K562 (cell line): ENCODE results near the gene ZNF816. TPM values are rescaled to one million over a fixed set of nuclear protein-coding genes. Genes with fewer than 3 reads are reported as not detected.
"Not testable (repeated sequence)": the region's sequence is repeated elsewhere in the genome, so short reads cannot be mapped to it uniquely, and the experiment has no call there.

ENCODE experiments used
- ATAC-seq: fragments of 200-7000 bp; cut with Tn5 transposase; 3 replicates; pipeline ENCODE4 v1.9.1; 2020; ENCODE audit warnings: moderate library complexity
- BruUV-seq: library from RNA; stranded (reverse); fragments of 400-500 nt; replicated peaks from 2 replicates; lab custom pipeline; 2021; lab: Mats Ljungman, UMichigan
- CTCF ChIA-PET: fragments of 300-600 bp; formaldehyde crosslinking; extraction: SDS; loops from one replicate; lab custom pipeline; 2021; ENCODE audit warnings: low intra/inter-chr PET ratio; lab: Yijun Ruan, JAX
- POLR2A ChIA-PET: fragments of 300-600, 350-650 bp; sonication (Branson Sonifier 250); formaldehyde crosslinking; extraction: SDS; loops from one replicate; lab custom pipeline; 2021; ENCODE audit warnings: antibody characterized with exemption, inconsistent platforms; lab: Yijun Ruan, JAX
- DNase-seq, 4 experiments: peaks; one replicate each; pipeline versions ENCODE4 v3.0.0 to v3.0.0-alpha.2; 2011 to 2018; ENCODE audit warnings: low spot score in 3 of 4, mixed read lengths in 3 of 4; ENCODE audit errors: extremely low read depth in 1 of 4
- FAIRE-seq: peaks from 2 replicates; lab custom pipeline; 2011; peaks lifted over from hg19 to GRCh38; lab: Jason Lieb, UNC
- H2AFZ ChIP-seq: 2 replicates; pipeline ENCODE4 v1.6.0; 2011; ENCODE audit warnings: low read depth, low read length, control low read depth, inconsistent platforms
- H3K27ac ChIP-seq: fragments of 200-600 bp; 3 replicates; pipeline ENCODE4 v1.8.0; 2011; ENCODE audit warnings: low read depth, mild to moderate bottlenecking, control low read depth, inconsistent platforms, low read length, moderate library complexity, mixed read lengths; ENCODE audit errors: extremely low read depth
- H3K27me3 ChIP-seq, 2 experiments: fragments of 300-600 bp in 1 of 2; 2 replicates in 1 of 2; 3 replicates in 1 of 2; pipeline versions ENCODE4 v1.6.0 to v1.8.0; 2011; ENCODE audit warnings: inconsistent platforms in 2 of 2, low read length in 2 of 2, mild to moderate bottlenecking in 1 of 2, mixed read lengths in 1 of 2, moderate library complexity in 1 of 2; ENCODE audit not compliant: control insufficient read depth in 2 of 2, insufficient read depth in 2 of 2
- H3K36me3 ChIP-seq: fragments of 300-600 bp; 3 replicates; pipeline ENCODE4 v1.8.0; 2011; ENCODE audit warnings: mild to moderate bottlenecking, low read length, inconsistent platforms; ENCODE audit not compliant: control insufficient read depth, insufficient read depth
- H3K4me1 ChIP-seq, 2 experiments: fragments of 200-600 bp in 1 of 2; replicated peaks in 1 of 2; 2 replicates in 1 of 2; 3 replicates in 1 of 2; pipeline versions ENCODE4 v1.5.1 to v1.8.0; 2011; ENCODE audit warnings: inconsistent platforms in 2 of 2, low read length in 2 of 2, mild to moderate bottlenecking in 1 of 2, mixed read lengths in 1 of 2, moderate library complexity in 1 of 2; ENCODE audit not compliant: control insufficient read depth in 2 of 2, insufficient read depth in 2 of 2
- H3K4me2 ChIP-seq: 2 replicates; pipeline ENCODE4 v1.6.1; 2011; ENCODE audit warnings: low read length, control low read depth, inconsistent platforms, mixed read lengths; ENCODE audit not compliant: insufficient read depth
- H3K4me3 ChIP-seq: fragments of 200-600 bp; sonication (generic), shearing (Covaris generic); 2 replicates; pipeline ENCODE4 v1.5.1; 2016; ENCODE audit warnings: control low read depth, inconsistent platforms
- H3K79me2 ChIP-seq: fragments of 200-600 bp; 3 replicates; pipeline ENCODE4 v1.8.0; 2011; ENCODE audit warnings: low read length, inconsistent platforms; ENCODE audit not compliant: control insufficient read depth, insufficient read depth
- H3K9ac ChIP-seq, 2 experiments: 2 replicates each; pipeline versions ENCODE4 v1.6.0 to v1.6.1; 2011; ENCODE audit warnings: low read depth in 2 of 2, low read length in 2 of 2, control low read depth in 1 of 2, inconsistent platforms in 1 of 2, mild to moderate bottlenecking in 1 of 2, mixed read lengths in 1 of 2; ENCODE audit not compliant: insufficient read depth in 1 of 2
- H3K9me1 ChIP-seq: one replicate; pipeline ENCODE4 v1.6.0; 2011; ENCODE audit warnings: inconsistent platforms, mild to moderate bottlenecking, low read length, moderate library complexity; ENCODE audit not compliant: control insufficient read depth, insufficient read depth
- H3K9me3 ChIP-seq: replicated peaks from 2 replicates; pipeline ENCODE4 v1.5.1; 2011; ENCODE audit warnings: low read depth, low read length, inconsistent platforms; ENCODE audit not compliant: control insufficient read depth, insufficient read depth
- H4K20me1 ChIP-seq: replicated peaks from 2 replicates; pipeline ENCODE4 v1.6.1; 2011; ENCODE audit warnings: low read length, inconsistent platforms, mixed read lengths; ENCODE audit not compliant: control insufficient read depth, insufficient read depth
- CBFA2T2 ChIP-seq: fragments of 450-650 bp; conservative IDR thresholded peaks from 2 replicates; pipeline ENCODE4 v1.6.1; 2017; ENCODE audit warnings: mild to moderate bottlenecking
- JUNB ChIP-seq: fragments of 450-650 bp; formaldehyde crosslinking; conservative IDR thresholded peaks from 2 replicates; pipeline ENCODE4 v1.4.0; 2020; ENCODE audit warnings: mild to moderate bottlenecking
- NEUROD1 ChIP-seq: fragments of 150-350 bp; IDR thresholded peaks from 2 replicates; pipeline ENCODE4 v1.6.1; 2014; ENCODE audit warnings: borderline replicate concordance, low read length, low read depth; ENCODE audit not compliant: partially characterized antibody
- POLR2A ChIP-seq: fragments of 450-650 bp; conservative IDR thresholded peaks from 2 replicates; pipeline ENCODE4 v1.6.1; 2016
- POLR2G ChIP-seq: fragments of 200-400 bp; formaldehyde crosslinking; IDR thresholded peaks from 2 replicates; pipeline ENCODE4 v1.6.1; 2017; ENCODE audit warnings: low read depth, mild to moderate bottlenecking, antibody characterized with exemption, low read length, moderate library complexity
- RFX5 ChIP-seq: IDR thresholded peaks from 2 replicates; pipeline ENCODE4 v1.6.1; 2011; ENCODE audit warnings: low read depth, mild to moderate bottlenecking, improper control_type of control experiment, low read length
- ZNF311 ChIP-seq: fragments of 250-450 bp; sonication (Bioruptor Pico); IDR thresholded peaks from 2 replicates; pipeline ENCODE4 v1.4.0; 2020; ENCODE audit warnings: mild to moderate bottlenecking, moderate library complexity
- ZNF57 ChIP-seq: fragments of 450-650 bp; formaldehyde crosslinking; IDR thresholded peaks from 2 replicates; pipeline ENCODE4 v1.4.0; 2020; ENCODE audit warnings: mild to moderate bottlenecking, moderate library complexity
- WGBS: fragments of 100-300 bp; shearing (Covaris generic); methylation state at CpG from one replicate; pipeline ENCODE4 v1.1.6; 2016; ENCODE audit warnings: low coverage, mixed read lengths; ENCODE audit not compliant: insufficient coverage; ENCODE audit errors: missing lambda C conversion rate; 5-methylcytosine and 5-hydroxymethylcytosine counted together
- in situ Hi-C: fragments of 300-500 bp; cut with MboI; formaldehyde crosslinking; loops from 4 replicates; pipeline ENCODE4 v1.15.0; 2018; ENCODE audit warnings: inconsistent platforms, mixed read lengths
- intact Hi-C: fragments of 100-400 bp; cut with micrococcal nuclease; formaldehyde crosslinking; loops from 2 replicates; pipeline ENCODE4 v1.14.2; 2022
- polyA plus RNA-seq, 8 experiments: library from polyadenylated mRNA; depleted of rRNA in 4 of 8; stranded (reverse) in 5 of 8; unstranded in 3 of 8; fragments of >200 nt; fragmentation: Nextera tagmentation in 2 of 8; fragmentation: Illumina TruSeq in 1 of 8; extraction: Ambion mirVana in 2 of 8; extraction: Trizol in 1 of 8; gene quantifications; 2 replicates each; pipeline versions ENCODE4 v1.2.1 to v1.2.3, GENCODE V29; 2011 to 2014; ENCODE audit warnings: inconsistent platforms in 1 of 8, missing spikeins in 1 of 8
- total RNA-seq, 7 experiments: library from RNA; depleted of rRNA in 6 of 7; stranded (reverse); fragments of >200 nt in 6 of 7; fragmentation: Illumina TruSeq in 2 of 7; extraction: Trizol in 2 of 7; gene quantifications; 2 replicates each; pipeline versions ENCODE4 v1.2.1 to v1.2.3, GENCODE V29; 2011 to 2021; ENCODE audit warnings: low replicate concordance in 1 of 7
- TF ChIP-seq, protein P1 (sequence below): fragments of 150-350 bp; conservative IDR thresholded peaks from 2 replicates; pipeline ENCODE4 v1.6.1; 2014; ENCODE audit warnings: low read length

Gene ZNF816
- total and polyA plus RNA-seq, 9 of the 15 experiments (the other 6 are each of a cell fraction or from before 2014, with no cell fraction given): 8.6 to 23.4 (median 13.0) TPM

DNA sequence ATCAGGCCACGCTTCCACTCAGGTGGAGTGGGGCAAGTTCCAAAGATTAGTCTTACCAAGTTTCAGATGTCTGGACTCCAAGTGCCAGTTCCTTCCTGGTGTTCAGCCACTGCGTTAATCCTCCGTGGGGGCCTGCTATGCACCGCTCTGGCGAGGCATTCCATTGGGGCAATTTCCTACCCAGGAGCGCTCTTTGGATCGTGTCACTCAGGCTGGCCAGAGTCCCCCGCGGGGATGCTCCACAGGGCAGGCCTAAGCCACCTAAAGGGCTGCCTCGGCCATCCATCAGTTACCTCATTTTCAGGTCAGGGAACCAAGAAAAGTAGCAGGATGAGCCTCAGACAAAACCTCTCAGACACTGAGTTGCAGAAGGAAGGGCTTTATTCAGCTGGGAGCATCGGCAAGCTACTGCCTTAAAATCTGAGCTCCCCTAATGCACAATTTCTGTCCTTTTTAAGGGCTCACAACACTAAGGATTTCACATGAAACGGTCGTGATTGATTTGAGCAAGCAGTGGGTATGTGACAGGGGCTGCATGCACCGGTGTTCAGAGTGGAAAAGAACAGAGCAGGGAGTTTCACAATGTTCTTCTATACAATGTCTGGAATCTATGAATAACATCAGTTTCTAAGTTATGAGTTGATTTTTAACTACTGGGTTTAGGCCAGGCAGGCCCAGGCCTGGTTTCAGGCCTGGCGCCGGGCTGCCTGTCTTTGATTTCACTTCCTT is 58.5 kb downstream of the ZNF816 start:
- H3K9ac ChIP-seq, H3K9me1 ChIP-seq, H3K4me2 ChIP-seq, ATAC-seq, CTCF ChIA-PET, H3K79me2 ChIP-seq, in situ Hi-C loops, H3K4me3 ChIP-seq, BruUV-seq, H3K4me1 ChIP-seq, POLR2A ChIA-PET, H3K27me3 ChIP-seq, DNase-seq, FAIRE-seq, intact Hi-C loops, H2AFZ ChIP-seq, H4K20me1 ChIP-seq, H3K27ac ChIP-seq: not testable (repeated sequence)
- WGBS: 97% methylated on average over 13 of the region's 16 CpGs
- H3K9me3 ChIP-seq: peaks cover 12% of the 10 kb centered on the region
- H3K36me3 ChIP-seq: peaks cover 35% of the 10 kb centered on the region
- TF ChIP-seq POLR2G: 0 out of 2 replicates have a peak, but pooled peaks have one; percentile 26
- 0 out of 2 replicates have a peak, but pooled peaks have one; percentile 31 for TF ChIP-seq POLR2A

DNA sequence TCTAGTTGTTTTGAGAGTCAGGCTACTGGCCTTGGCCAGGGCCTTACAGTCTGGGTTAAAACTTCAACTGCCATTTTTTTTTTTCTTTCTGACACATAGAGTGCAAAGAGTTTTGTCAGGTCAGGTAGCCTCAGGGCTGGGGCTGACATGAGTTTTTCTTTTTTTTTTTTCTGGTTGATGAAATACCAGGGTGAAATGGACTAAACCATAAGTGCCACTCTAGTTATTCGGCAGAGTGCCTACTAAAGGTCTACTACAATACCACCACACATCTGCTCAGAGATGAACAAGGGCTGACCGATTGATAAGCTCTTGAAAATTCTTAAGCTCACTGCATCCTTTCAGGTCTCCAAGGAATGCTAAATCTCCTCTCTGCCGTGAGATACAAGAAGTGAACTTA is 60.8 kb downstream of the ZNF816 start:
- no peak overlapping the region for H3K27ac ChIP-seq
- TF ChIP-seq JUNB: no peak
- no peak for TF ChIP-seq NEUROD1
- TF ChIP-seq ZNF57 (CRISPR knock-in tag): no peak
- TF ChIP-seq RFX5: no peak
- TF ChIP-seq CBFA2T2: no peak
- TF ChIP-seq, protein P1, sequence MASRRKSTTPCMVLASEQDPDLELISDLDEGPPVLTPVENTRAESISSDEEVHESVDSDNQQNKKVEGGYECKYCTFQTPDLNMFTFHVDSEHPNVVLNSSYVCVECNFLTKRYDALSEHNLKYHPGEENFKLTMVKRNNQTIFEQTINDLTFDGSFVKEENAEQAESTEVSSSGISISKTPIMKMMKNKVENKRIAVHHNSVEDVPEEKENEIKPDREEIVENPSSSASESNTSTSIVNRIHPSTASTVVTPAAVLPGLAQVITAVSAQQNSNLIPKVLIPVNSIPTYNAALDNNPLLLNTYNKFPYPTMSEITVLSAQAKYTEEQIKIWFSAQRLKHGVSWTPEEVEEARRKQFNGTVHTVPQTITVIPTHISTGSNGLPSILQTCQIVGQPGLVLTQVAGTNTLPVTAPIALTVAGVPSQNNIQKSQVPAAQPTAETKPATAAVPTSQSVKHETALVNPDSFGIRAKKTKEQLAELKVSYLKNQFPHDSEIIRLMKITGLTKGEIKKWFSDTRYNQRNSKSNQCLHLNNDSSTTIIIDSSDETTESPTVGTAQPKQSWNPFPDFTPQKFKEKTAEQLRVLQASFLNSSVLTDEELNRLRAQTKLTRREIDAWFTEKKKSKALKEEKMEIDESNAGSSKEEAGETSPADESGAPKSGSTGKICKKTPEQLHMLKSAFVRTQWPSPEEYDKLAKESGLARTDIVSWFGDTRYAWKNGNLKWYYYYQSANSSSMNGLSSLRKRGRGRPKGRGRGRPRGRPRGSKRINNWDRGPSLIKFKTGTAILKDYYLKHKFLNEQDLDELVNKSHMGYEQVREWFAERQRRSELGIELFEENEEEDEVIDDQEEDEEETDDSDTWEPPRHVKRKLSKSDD: no peak
- no peak for TF ChIP-seq ZNF311
- TF ChIP-seq, all 486 proteins: peak for 0
- no peak overlapping the region for H3K9ac ChIP-seq
- peaks cover 14% of the 10 kb centered on the region for H3K36me3 ChIP-seq
- H3K4me1 ChIP-seq: peaks cover 0 to 14% of the 10 kb centered on the region in 2 experiments; a peak in 2 of 5 replicates
- in situ Hi-C loops (no loop called here), intact Hi-C loops (no loop called here)
- no TSS peak for BruUV-seq
- no peaks in the 10 kb centered on the region for H4K20me1 ChIP-seq
- FAIRE-seq (no peak), DNase-seq (no peak), ATAC-seq (no peak)
- H2AFZ ChIP-seq: no peak overlapping the region
- H3K4me2 ChIP-seq: no peak overlapping the region
- H3K4me3 ChIP-seq: no peak overlapping the region
- ChIA-PET POLR2A (interaction anchor here (0.6 to 2.1 kb wide), 3 partner anchors 9 to 35 kb away, joined by 3 to 6 read pairs (median 4); no protein-coding TSS in a partner anchor), CTCF (no interaction called here)
- H3K79me2 ChIP-seq: peaks cover 6% of the 10 kb centered on the region; the same call in 2 of the 3 replicates
- 78% methylated on average over 3 of the region's 3 CpGs for WGBS
- no peaks in the 10 kb centered on the region for H3K9me1 ChIP-seq
- no peaks in the 10 kb centered on the region for H3K27me3 ChIP-seq
- peaks cover 6% of the 10 kb centered on the region; the same call in 1 of the 2 replicates for H3K9me3 ChIP-seq
